H1 (cell line): ENCODE data around the gene TAS2R1. TPM values are rescaled to one million over a fixed set of nuclear protein-coding genes. Genes with fewer than 3 reads are reported as not detected.

Source experiments
- CTCF ChIA-PET: fragments of 300-600 bp; sonication (Branson Sonifier 250); formaldehyde crosslinking; loops from one replicate; lab custom pipeline; 2021; ENCODE audit not compliant: partially characterized antibody; lab: Charles Lee
- POLR2A ChIA-PET: fragments of 300-600 bp; sonication (Branson Sonifier 250); formaldehyde crosslinking; loops from one replicate; lab custom pipeline; 2021; ENCODE audit warnings: inconsistent platforms; ENCODE audit not compliant: partially characterized antibody; lab: Charles Lee
- DNase-seq, 2 experiments: peaks; one replicate each; pipeline versions ENCODE4 v3.0.0 to v3.0.0-alpha.2; 2010 to 2022; ENCODE audit warnings: low spot score in 2 of 2, low read depth in 1 of 2, mixed read lengths in 1 of 2
- FAIRE-seq: peaks from 2 replicates; lab custom pipeline; 2011; peaks lifted over from hg19 to GRCh38; lab: Jason Lieb, UNC
- H2AFZ ChIP-seq: 2 replicates; pipeline ENCODE4 v1.8.1; 2012; ENCODE audit warnings: low read length, inconsistent platforms
- H2AK5ac ChIP-seq: 2 replicates; pipeline ENCODE4 v1.6.1; 2013; ENCODE audit warnings: low read depth, low read length
- H2BK120ac ChIP-seq: replicated peaks from 2 replicates; pipeline ENCODE3; 2013; ENCODE audit warnings: low read depth, low read length, inconsistent platforms
- H2BK12ac ChIP-seq: 2 replicates; pipeline ENCODE4 v1.6.1; 2013; ENCODE audit warnings: low read depth, low read length
- H2BK15ac ChIP-seq: 2 replicates; pipeline ENCODE4 v1.6.1; 2013; ENCODE audit warnings: low read length
- H2BK20ac ChIP-seq: 2 replicates; pipeline ENCODE4 v1.6.1; 2013; ENCODE audit warnings: low read length
- H2BK5ac ChIP-seq: 2 replicates; pipeline ENCODE4 v1.6.1; 2013; ENCODE audit warnings: low read depth, low read length
- H3K14ac ChIP-seq: 2 replicates; pipeline ENCODE4 v1.6.1; 2013; ENCODE audit warnings: inconsistent platforms; ENCODE audit not compliant: insufficient read length
- H3K18ac ChIP-seq: 2 replicates; pipeline ENCODE4 v1.6.1; 2013; ENCODE audit warnings: low read length; ENCODE audit errors: extremely low read depth
- H3K23ac ChIP-seq: 2 replicates; pipeline ENCODE4 v1.6.1; 2013; ENCODE audit warnings: inconsistent platforms; ENCODE audit not compliant: insufficient read length
- H3K23me2 ChIP-seq: 2 replicates; pipeline ENCODE4 v1.6.1; 2013; ENCODE audit warnings: low read depth, low read length
- H3K27ac ChIP-seq: 2 replicates; pipeline ENCODE4 v1.6.1; 2011; ENCODE audit warnings: low read depth, low read length, inconsistent platforms
- H3K27me3 ChIP-seq, 4 experiments: replicated peaks in 1 of 4; 1 replicate in 1 of 4; 2 replicates in 3 of 4; pipeline versions ENCODE4 v1.6.1 to v1.8.1; 2011 to 2013; ENCODE audit warnings: low read length in 3 of 4, mild to moderate bottlenecking in 3 of 4, inconsistent platforms in 2 of 4, mixed read lengths in 2 of 4, moderate library complexity in 1 of 4; ENCODE audit not compliant: control insufficient read depth in 3 of 4, insufficient read depth in 3 of 4; ENCODE audit errors: extremely low read depth in 1 of 4
- H3K36me3 ChIP-seq, 4 experiments: 2 replicates each; pipeline versions ENCODE4 v1.6.1 to v1.8.1; 2011 to 2013; ENCODE audit warnings: mild to moderate bottlenecking in 4 of 4, low read length in 3 of 4, moderate library complexity in 2 of 4, control low read depth in 1 of 4, inconsistent platforms in 1 of 4; ENCODE audit not compliant: insufficient read depth in 4 of 4, control insufficient read depth in 2 of 4
- H3K4ac ChIP-seq: replicated peaks from 2 replicates; pipeline ENCODE3; 2013; ENCODE audit warnings: low read length, low read depth, mixed read lengths, inconsistent platforms; ENCODE audit not compliant: insufficient read length
- H3K4me1 ChIP-seq, 4 experiments: replicated peaks in 1 of 4; 1 replicate in 1 of 4; 2 replicates in 3 of 4; pipeline versions ENCODE4 v1.6.1 to v1.8.1; 2011 to 2013; ENCODE audit warnings: low read length in 3 of 4, inconsistent platforms in 2 of 4, mixed read lengths in 1 of 4; ENCODE audit not compliant: insufficient read depth in 4 of 4, control insufficient read depth in 3 of 4
- H3K4me2 ChIP-seq, 2 experiments: 2 replicates each; pipeline versions ENCODE4 v1.6.1 to v1.8.1; 2011 to 2013; ENCODE audit warnings: low read depth in 2 of 2, low read length in 2 of 2, control low read depth in 1 of 2, inconsistent platforms in 1 of 2, mild to moderate bottlenecking in 1 of 2; ENCODE audit not compliant: insufficient read depth in 1 of 2
- H3K4me3 ChIP-seq, 4 experiments: fragments of 200-600, 300-600 bp in 1 of 4; sonication (generic), shearing (Covaris generic), sonication (Bioruptor Twin) in 1 of 4; 2 replicates each; pipeline versions ENCODE4 v1.5.1 to v1.8.1; 2011 to 2016; ENCODE audit warnings: low read length in 4 of 4, low read depth in 3 of 4, control low read depth in 2 of 4, inconsistent platforms in 2 of 4, mild to moderate bottlenecking in 2 of 4, mixed read lengths in 1 of 4, moderate library complexity in 1 of 4; ENCODE audit not compliant: insufficient read depth in 2 of 4; ENCODE audit errors: extremely low read depth in 1 of 4
- H3K56ac ChIP-seq: replicated peaks from 2 replicates; pipeline ENCODE3; 2013; ENCODE audit warnings: low read depth, mild to moderate bottlenecking, mixed read lengths, low read length, inconsistent platforms; ENCODE audit not compliant: insufficient read length
- H3K79me1 ChIP-seq: 2 replicates; pipeline ENCODE4 v1.6.1; 2013; ENCODE audit warnings: low read depth, low read length, control low read depth
- H3K79me2 ChIP-seq, 2 experiments: 2 replicates each; pipeline versions ENCODE4 v1.6.1 to v1.8.1; 2012 to 2013; ENCODE audit warnings: low read length in 2 of 2, mild to moderate bottlenecking in 2 of 2, inconsistent platforms in 1 of 2; ENCODE audit not compliant: insufficient read depth in 2 of 2, control insufficient read depth in 1 of 2
- H3K9ac ChIP-seq, 4 experiments: replicated peaks in 1 of 4; 1 replicate in 1 of 4; 2 replicates in 3 of 4; pipeline versions ENCODE4 v1.6.1 to v1.8.1; 2011 to 2013; ENCODE audit warnings: low read depth in 3 of 4, low read length in 3 of 4, control low read depth in 2 of 4, mild to moderate bottlenecking in 2 of 4, moderate library complexity in 2 of 4, inconsistent platforms in 1 of 4; ENCODE audit errors: extremely low read depth in 1 of 4
- H3K9me3 ChIP-seq, 2 experiments: 2 replicates each; pipeline versions ENCODE4 v1.6.1 to v1.8.1; 2012 to 2013; ENCODE audit warnings: mild to moderate bottlenecking in 2 of 2, moderate library complexity in 2 of 2, control low read depth in 1 of 2, inconsistent platforms in 1 of 2, low read depth in 1 of 2, low read length in 1 of 2, mixed read lengths in 1 of 2; ENCODE audit not compliant: insufficient read depth in 2 of 2
- H4K20me1 ChIP-seq, 2 experiments: replicated peaks in 1 of 2; 2 replicates each; pipeline versions ENCODE3 to v1.8.1; 2011 to 2013; ENCODE audit warnings: inconsistent platforms in 2 of 2, low read length in 2 of 2, mild to moderate bottlenecking in 1 of 2; ENCODE audit not compliant: insufficient read depth in 2 of 2, control insufficient read depth in 1 of 2
- H4K5ac ChIP-seq: 2 replicates; pipeline ENCODE4 v1.6.1; 2013; ENCODE audit warnings: low read length, low read depth, mixed read lengths, inconsistent platforms; ENCODE audit not compliant: insufficient read length
- H4K8ac ChIP-seq: 2 replicates; pipeline ENCODE4 v1.8.0; 2013; ENCODE audit warnings: mild to moderate bottlenecking, moderate library complexity, low read length, inconsistent platforms; ENCODE audit not compliant: insufficient read depth; ENCODE audit errors: extremely low read depth
- H4K91ac ChIP-seq: replicated peaks from 2 replicates; pipeline ENCODE3; 2013; ENCODE audit warnings: low read length, mixed read lengths, inconsistent platforms; ENCODE audit not compliant: insufficient read length
- ATF2 ChIP-seq: IDR thresholded peaks from 2 replicates; pipeline ENCODE4 v1.6.1; 2012; ENCODE audit warnings: low read length, inconsistent platforms
- JUN ChIP-seq: IDR thresholded peaks from 2 replicates; pipeline ENCODE4 v1.6.1; 2011; ENCODE audit warnings: low read depth, mild to moderate bottlenecking, improper control_type of control experiment, low read length
- SIX5 ChIP-seq: IDR thresholded peaks from 2 replicates; pipeline ENCODE4 v1.6.1; 2011; ENCODE audit warnings: mild to moderate bottlenecking, low read depth, low read length
- WGBS, 2 experiments: shearing (Covaris generic) in 1 of 2; methylation state at CpG; one replicate each; pipeline versions ENCODE4 v1.1.6 to v1.1.7; 2013 to 2015; ENCODE audit warnings: low lambda C conversion rate in 2 of 2, mixed read lengths in 2 of 2, inconsistent platforms in 1 of 2, low coverage in 1 of 2, missing lambda C conversion rate in 1 of 2; ENCODE audit not compliant: insufficient replicate concordance in 2 of 2, insufficient coverage in 1 of 2, insufficient read length in 1 of 2; ENCODE audit errors: extremely low coverage in 1 of 2, missing lambda C conversion rate in 1 of 2; 5-methylcytosine and 5-hydroxymethylcytosine counted together
- polyA plus RNA-seq, 7 experiments: library from polyadenylated mRNA; depleted of rRNA in 3 of 7; stranded (reverse) in 5 of 7; unstranded in 2 of 7; fragments of >200 nt in 5 of 7; fragments of 200-250 nt in 2 of 7; gene quantifications; 1 replicate in 5 of 7; 2 replicates in 1 of 7; 4 replicates in 1 of 7; pipeline versions ENCODE4 v1.2.1 to v1.2.3, GENCODE V29; 2011 to 2013; ENCODE audit warnings: missing spikeins in 2 of 7, mixed read lengths in 2 of 7
- total RNA-seq: library from RNA; stranded (reverse); fragmentation: NEBNext Ultra II Directional; extraction: Animal tissue kit (Norgen Biotek cat#: 25700); gene quantifications from 2 replicates; pipeline ENCODE4 v1.2.1, GENCODE V29; 2021

TAS2R1 gene
- total and polyA plus RNA-seq, 2 of the 8 experiments (the other 6 are each of a cell fraction or from before 2014, with no cell fraction given): not detected

DNA sequence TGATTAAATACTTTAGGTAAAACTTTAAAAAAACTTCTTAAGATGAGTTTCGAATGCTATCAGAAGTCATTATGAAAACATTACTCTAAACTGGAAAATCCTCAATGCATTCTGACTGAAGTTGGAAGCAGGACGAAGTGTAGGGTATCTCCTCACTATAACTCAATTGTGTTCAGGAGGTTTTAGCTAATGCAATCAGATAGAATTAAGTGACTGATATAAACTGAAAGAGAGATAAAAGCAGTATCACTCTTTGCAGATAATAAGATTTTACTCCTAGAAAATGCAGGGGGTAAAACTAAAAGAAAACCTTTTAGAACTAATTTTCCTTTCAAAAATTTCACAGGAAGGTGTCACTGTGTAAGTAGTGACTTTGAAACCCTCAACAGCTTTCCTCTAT is 22.1 kb downstream of the TAS2R1 start:
- no peaks in the 10 kb centered on the region for H4K20me1 ChIP-seq
- no peak overlapping the region for H2AK5ac ChIP-seq
- no peak overlapping the region for H2BK20ac ChIP-seq
- no peak overlapping the region for H3K27ac ChIP-seq
- H3K4me3 ChIP-seq: no peak overlapping the region
- H2BK120ac ChIP-seq: no peak overlapping the region
- H3K23me2 ChIP-seq: no peaks in the 10 kb centered on the region; the same call in 1 of the 2 replicates
- no peak overlapping the region for H3K4me2 ChIP-seq
- no peak overlapping the region for H4K8ac ChIP-seq
- CTCF ChIA-PET: interaction anchor here (1.3 kb wide), 1 partner anchor 9 kb away, joined by 4 read pairs; no protein-coding TSS in a partner anchor
- no peaks in the 10 kb centered on the region for H3K4me1 ChIP-seq
- no peak overlapping the region for H3K14ac ChIP-seq
- 94% methylated on average over 2 of the region's 2 CpGs; no CpG with 5 or more reads in 1 of the 2 experiments for WGBS, 2 experiments
- FAIRE-seq: no peak
- H2BK15ac ChIP-seq: no peak overlapping the region
- H3K79me2 ChIP-seq: no peaks in the 10 kb centered on the region
- H3K27me3 ChIP-seq: no peaks in the 10 kb centered on the region
- H4K5ac ChIP-seq: no peak overlapping the region
- no peak overlapping the region for H3K9ac ChIP-seq
- H3K23ac ChIP-seq: no peak overlapping the region
- H3K79me1 ChIP-seq: no peaks in the 10 kb centered on the region
- POLR2A ChIA-PET: interaction anchor here (0.6 kb wide), 1 partner anchor 215 kb away, joined by 3 read pairs; no protein-coding TSS in a partner anchor
- H2AFZ ChIP-seq: no peak overlapping the region
- H3K4ac ChIP-seq: no peak overlapping the region
- H3K18ac ChIP-seq: no peak overlapping the region
- H3K9me3 ChIP-seq: no peaks in the 10 kb centered on the region
- no peak overlapping the region for H2BK12ac ChIP-seq
- DNase-seq: no peak
- H3K36me3 ChIP-seq: no peaks in the 10 kb centered on the region
- no peak overlapping the region for H2BK5ac ChIP-seq
- no peak overlapping the region for H4K91ac ChIP-seq
- H3K56ac ChIP-seq: no peak overlapping the region
- TF ChIP-seq JUN (no peak), SIX5 (no peak), ATF2 (no peak)
